AG08395 (cell line): Measurements from ENCODE around the gene ARHGEF40.
A peak's percentile ranks its signal among the peaks of the same experiment; 100 is the strongest.
"Not testable (repeated sequence)": the region's sequence is repeated elsewhere in the genome, so short reads cannot be mapped to it uniquely, and the experiment has no call there.

Source experiments
- DNase-seq: peaks from one replicate; pipeline ENCODE4 v3.0.0; 2012; ENCODE audit warnings: mixed read lengths, low spot score

The ARHGEF40 gene

DNA sequence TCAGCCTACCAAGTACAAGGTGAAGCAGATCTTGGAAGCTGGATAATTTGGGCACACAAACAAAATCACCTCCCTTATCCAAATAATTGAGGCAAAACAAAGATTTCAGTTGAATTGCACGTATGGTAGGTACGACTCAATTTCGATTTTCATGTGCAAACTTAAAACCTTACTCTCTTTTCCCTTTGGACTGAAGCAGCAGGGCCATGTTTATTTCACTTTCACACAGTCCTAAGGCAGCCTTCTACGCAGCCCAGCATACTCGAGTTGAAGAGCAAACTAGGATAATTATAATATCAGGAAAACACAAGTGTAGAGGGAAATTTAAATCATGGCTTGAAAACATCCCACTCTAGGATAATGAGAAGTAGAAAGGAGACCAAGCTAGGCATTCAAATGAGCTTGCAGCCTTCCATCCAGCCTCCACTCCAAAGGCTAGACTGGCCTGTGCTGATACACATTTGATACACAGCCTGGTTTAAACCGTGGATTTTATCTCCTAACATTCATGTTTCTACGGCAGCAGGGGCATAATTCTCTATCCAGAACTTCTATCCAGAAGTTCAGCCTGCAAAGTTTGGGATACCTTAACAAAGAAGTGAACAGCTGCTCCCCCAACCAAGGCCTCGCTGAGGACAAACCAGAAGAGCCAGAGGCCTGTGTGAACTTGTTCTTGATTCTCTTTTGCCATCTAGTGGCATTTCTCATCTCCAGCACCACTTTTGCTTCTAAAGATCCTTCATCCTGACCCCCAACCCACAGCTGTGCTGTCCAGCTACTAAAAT, 30.3 kb upstream of the ARHGEF40 start:
- peak; percentile 76 for DNase-seq

DNA sequence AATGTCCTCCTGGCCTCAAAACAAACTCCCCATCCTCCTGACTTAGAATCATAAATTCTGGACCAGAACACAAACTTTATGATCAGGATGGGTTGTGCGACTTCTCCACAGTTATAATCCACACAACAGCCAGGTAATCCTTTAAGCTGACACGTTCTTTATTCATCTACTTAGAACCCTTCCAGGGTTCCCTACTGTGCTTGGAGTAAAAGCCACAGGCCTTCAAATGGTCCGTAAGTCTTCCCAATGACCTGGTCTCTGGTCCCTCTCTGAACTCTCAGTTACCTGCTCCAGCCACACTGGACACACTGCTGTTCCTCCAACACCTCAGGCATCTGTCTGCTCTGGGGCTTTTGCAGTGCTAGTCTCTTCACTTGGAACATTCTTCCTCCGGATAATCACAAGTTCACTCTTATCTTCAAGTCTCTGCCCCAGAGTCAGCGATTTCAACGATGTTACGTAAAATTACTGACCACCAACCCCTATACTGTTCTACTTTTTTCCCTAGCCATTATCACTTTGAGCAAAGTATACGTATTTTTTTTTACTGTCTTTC, 29.7 kb upstream of the ARHGEF40 start:
- no peak for DNase-seq

DNA sequence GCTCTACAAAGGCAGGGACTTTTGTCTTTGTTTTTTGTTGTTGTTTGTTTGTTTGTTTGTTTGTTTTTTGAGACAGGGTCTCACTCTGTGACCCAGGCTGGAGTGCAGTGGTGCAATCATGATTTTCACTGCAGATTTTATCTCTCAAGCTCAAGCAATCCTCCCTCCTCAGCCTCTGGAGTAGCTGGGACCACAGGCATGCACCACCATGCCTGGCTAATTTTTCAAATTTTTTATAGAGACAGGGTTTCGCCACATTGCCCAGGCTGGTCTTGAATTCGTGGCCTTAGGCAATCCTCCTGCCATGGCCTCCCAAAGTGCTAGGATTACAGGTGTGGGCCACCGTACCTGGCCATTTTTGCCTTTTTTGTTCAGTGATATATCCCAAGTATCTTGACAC, 29.2 kb upstream of the ARHGEF40 start:
- DNase-seq = not testable (repeated sequence)

DNA sequence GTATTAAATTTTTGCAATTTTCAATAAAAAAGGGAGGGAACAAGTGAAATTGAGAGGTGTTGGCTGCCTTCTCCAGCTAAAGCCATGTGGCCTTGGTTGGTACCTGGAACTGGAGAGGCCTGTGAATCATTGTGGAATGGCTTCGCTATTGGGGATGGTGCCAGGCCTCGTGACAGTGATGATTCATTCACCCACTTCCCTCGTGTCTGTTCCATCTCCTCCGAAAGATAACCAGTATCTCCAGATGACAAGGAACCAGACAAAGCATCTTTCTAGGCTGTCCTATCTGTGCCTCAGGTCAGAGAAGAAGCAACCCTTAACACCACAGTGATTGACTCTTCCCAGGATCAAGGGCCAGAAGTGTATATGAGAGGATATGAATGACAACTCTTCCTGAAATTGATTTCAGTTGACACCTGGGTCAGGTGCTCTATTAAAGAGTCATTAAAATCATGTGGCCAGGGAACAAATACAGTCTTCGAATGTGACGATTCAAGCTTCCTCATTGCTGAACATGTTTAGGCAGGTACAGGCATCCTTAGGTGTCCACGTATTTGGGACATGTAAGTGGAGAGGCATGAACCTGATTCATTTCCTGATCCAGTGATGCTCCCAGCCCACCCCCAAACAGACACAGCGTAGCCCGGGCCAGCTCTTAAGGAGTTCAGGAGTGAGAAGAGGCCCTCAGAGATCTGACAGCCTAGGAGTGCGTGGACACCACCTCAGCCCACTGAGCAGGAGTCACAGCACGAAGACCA, 28.2 kb upstream of the ARHGEF40 start, which contains the start of gene RNASE7:
Gene RNASE7 (plus strand): TSS at position 687 of the 758 bp plus-strand sequence. CDS start 631 bp downstream, outside the sequence.
- DNase-seq = peak; percentile 64

DNA sequence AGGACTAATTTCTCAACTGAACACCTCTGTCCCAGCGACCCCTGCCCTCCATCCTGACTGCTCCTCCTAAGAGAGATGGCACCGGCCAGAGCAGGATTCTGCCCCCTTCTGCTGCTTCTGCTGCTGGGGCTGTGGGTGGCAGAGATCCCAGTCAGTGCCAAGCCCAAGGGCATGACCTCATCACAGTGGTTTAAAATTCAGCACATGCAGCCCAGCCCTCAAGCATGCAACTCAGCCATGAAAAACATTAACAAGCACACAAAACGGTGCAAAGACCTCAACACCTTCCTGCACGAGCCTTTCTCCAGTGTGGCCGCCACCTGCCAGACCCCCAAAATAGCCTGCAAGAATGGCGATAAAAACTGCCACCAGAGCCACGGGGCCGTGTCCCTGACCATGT, 27.2 kb upstream of the ARHGEF40 start:
- DNase-seq = peak; percentile 15

DNA sequence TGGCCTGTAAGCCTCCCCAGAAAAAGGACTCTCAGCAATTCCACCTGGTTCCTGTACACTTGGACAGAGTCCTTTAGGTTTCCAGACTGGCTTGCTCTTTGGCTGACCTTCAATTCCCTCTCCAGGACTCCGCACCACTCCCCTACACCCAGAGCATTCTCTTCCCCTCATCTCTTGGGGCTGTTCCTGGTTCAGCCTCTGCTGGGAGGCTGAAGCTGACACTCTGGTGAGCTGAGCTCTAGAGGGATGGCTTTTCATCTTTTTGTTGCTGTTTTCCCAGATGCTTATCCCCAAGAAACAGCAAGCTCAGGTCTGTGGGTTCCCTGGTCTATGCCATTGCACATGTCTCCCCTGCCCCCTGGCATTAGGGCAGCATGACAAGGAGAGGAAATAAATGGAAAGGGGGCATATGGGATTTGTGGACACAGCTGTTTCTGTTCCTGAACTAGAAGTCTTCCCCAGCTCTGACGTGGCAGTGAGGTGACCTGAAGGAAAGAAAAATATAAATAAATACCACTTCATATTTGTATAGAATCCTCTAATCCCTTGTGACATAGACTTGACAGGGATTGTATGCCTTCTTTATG, 26.6 kb upstream of the ARHGEF40 start:
- no peak for DNase-seq

DNA sequence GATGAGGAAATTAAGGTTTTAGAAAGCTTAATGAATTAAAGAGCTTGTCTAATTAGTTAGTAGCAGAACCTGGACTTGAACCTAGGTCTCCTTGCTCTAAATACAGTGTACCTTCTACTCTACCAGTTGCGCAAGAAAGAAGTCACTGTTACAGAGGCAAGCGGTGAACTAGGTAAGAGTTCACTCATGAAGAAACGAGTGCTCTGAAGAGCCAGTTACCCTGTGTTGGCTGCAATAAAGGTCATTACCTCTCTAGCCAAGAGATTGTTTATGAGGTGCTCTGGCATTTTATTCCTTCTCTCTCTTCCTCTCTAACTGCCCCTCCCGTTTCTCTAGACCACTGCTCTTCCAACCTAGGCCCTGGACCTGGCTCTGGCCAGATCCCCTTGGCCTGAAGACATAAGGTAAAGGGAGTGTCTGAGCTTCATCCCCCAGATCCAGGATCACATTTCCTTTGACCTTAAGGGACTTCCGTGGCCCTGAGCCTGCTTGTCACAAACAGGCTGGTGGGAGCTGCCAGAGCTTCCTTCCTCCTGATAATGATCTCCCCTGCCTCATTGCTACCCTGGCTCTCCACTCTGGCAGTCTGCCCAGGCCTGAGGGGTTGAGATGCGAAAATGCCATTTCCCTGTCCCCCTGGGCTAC, 26.0 kb upstream of the ARHGEF40 start:
- DNase-seq = no peak

DNA sequence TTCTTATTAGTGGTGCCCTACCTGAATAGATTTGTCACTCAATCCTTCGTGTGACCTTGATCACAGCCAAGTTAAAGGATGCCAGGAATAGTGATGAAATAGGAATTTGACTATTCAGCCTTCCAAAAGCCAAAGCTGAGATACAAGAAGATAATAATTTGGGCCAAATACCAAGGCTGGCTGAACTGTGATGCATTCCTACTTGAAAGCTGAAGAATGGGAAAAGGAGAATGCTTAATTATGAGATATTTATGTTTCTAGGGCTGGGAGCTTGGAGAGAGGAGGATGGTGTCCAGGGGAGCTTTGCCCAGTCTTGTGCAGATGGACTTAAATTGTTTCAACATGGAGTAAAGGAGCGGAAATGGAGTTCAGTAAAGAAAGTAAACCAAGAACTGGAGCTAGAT, 22.7 kb upstream of the ARHGEF40 start:
- peak; percentile 70 for DNase-seq

DNA sequence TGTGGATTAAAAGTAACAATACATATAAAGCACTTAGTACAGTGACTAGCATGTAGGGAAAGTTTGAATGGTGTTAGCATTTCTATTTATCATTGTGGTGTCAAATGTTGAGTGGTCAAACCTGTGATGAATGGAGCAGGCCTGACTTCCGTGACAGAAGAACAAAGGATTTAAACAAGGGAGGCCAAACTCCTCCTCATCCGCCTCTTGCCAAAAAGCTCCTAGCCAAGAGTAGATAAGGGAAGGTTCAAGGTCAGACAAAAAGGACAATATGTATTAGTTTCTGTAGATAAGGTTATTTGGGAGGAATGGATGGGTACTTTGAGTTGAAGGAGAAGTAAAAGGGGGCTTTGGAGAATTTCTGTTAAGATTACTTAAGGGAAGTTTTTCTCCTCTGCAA, 21.5 kb upstream of the ARHGEF40 start:
- no peak for DNase-seq

DNA sequence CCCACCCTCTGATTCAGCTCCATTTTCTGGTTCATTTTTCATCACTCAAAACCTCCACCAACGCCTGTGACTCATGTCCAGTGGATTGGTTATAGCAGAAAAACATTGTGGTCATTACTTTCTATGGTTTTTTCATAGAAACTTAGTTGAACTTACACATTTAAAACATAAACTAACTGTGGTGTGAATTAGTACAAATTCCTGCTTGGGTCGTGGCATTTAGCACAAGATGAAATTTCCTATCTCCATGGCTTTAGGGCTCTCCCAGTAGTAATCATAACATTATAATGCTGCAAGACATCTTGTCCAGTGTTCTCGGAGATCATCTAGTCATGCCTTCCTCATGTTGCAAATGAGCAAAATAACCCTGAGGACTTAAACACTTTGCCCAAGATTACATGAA, 20.8 kb upstream of the ARHGEF40 start:
- peak; percentile 37 for DNase-seq

DNA sequence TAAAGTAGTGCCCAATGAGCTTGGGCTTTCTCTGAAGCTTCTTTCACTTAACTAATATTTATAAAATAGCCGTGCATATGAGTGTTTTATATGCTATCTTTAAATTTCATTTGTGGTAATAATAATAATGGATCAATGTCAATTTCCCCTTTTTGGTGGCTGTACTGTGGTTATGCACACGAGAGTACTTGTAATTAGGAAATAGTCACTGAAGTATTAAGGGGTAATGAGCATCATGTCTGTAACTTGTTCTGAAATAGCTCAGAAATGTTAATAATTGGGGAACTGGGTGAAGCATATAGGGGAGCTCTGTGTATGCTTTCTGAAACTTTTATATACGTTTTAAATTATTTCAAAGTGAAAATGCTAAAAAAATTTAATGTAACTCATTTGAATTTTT, 19.5 kb upstream of the ARHGEF40 start:
- DNase-seq = no peak

DNA sequence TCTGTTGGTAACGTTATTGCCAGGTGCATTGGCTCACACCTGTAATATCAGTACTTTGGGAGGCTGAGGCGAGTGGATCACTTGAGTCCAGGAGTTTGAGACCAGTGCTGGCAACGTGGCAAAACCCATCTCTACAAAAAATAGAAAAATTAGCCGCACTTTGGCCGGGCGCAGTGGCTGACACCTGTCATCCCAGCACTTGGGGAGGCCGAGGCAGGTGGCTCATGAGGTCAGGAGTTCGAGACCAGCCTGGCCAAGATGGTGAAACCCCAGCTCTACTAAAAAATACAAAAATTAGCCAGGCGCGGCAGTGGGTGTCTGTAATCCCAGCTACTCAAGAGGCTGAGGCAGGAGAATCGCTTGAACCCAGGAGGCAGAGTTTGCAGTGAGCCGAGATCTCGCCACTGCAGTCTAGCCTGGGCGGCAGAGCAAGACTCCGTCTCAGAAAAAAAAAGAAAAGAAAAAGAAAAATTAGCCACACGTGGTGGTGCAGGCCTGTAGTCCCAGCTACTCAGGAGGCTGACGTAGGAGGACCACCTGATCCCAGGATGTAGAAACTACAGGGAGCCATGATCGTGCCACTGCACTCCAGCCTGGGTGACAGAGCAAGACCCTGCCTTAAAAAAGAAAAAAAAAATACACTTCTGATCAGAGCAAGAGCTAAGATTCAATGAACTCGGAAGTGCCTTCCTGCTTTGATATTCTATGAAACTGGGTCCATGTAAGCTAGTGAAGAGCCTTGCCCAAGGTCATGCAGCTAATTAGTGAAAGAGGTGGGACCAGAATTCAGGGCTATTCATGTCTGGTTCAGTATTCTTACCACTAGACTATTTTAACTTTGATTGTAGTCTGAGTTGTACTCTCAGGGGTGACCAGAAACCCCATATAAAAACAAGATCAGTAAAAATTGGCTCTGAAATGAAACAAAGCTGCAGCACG, 16.7 kb upstream of the ARHGEF40 start:
- DNase-seq = no peak

DNA sequence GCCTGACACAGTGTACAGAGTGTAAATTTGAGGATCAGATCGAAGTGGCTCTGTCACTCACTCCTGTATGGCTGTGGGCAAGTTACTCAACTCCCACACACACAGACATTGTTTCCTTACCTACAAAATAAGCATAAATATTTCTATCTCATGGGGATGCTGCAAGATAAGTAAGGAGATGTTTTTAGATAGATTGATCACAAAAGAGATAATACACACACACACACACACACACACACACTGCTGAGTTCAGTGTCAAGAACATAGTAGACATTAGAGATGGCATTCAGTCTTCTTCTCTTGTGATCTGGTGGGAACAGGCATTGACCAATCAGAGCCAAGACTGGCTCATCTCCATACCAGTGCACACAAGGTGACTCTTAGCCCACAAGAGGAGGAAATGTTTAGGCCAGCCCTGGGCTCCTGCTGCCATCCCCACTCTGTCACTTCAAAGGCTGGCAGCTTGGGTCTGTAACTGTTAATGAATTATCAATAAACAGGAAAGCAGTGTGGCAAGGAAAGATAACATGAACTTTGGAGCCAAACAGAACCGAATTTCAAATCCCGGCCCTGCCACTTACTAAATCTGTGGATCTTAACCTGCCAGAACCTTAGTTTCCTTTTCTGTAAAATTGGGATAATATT, 15.9 kb upstream of the ARHGEF40 start:
- DNase-seq = no peak

DNA sequence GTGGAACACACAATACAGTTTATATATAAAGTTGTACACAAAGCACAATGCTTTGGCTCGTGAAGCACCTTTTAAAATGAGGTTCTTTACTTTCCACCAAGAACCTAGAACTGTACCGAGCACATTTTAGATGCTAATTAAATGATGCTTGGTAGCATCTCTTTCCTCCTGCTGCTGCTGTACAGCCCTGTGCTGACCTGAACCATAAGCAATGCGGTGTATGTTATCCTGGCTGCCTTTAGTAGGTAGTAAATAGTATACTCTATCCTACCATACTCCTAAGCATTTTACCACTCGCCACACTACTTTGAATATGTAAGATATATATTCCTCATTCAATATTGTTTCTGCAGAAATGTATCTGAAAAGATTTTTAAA, 15.3 kb upstream of the ARHGEF40 start:
- DNase-seq = no peak

DNA sequence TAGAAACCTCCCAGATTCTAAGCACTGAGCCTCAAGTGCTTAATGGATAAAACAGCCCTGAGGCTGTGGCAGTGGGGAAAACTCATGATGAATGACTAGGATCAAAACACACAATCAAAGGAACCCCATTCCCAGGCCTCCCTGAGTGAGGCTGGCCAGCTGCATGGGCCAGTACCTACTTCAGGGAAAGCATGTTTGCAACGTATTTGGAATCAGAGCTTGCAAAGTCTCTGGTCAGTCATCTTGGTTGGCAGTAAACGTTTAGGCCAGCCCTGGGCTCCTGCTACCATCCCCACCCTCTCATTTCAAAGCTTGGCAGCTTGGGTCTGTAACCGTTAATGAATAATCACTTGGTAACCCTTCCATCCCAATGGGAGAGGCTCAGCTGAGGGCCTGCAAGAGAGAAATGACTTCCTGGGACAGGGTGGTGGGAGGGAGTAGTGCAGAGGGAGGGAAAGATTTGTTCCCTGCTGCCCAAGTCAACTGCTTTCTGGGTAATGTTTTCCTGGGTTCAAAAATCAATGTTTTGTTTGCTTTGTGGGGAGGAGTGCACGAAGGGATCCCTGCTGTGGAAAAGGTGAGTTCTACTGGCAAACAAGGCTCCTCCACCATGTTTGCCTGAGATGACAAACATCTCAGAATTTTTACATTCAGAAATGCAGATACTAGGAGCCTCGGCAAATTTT, 14.5 kb upstream of the ARHGEF40 start:
- no peak for DNase-seq

DNA sequence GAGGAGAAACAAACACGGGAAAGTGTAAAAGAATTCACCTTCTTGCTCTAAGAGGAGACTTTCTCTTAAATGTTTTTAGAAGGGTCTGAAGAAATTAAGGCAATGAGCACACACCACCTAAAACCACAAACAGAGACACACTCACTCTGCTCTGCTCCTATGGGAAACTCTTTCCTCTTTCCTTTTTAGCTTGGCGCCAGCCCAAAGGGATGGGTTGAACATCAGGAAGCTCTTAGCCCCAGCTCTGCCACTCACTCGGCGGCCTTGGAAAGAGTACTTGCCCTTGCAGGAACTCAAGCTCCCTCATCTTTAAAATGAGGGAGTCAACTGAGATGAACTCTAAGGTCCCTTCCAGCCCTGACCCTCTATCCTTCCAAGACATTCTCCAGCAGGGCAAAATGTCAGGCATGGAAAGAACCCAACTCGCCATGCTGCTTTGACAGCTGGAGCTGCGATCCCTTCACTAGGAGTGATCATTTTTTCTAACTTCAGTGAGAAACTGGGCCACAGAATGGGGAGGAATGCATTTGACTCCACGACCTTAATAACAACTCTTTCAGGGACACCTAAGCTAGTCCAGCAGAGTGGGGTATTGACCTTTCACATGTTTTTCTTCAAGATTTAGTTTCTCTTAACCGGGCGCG, 13.5 kb upstream of the ARHGEF40 start:
- peak; percentile 65 for DNase-seq

DNA sequence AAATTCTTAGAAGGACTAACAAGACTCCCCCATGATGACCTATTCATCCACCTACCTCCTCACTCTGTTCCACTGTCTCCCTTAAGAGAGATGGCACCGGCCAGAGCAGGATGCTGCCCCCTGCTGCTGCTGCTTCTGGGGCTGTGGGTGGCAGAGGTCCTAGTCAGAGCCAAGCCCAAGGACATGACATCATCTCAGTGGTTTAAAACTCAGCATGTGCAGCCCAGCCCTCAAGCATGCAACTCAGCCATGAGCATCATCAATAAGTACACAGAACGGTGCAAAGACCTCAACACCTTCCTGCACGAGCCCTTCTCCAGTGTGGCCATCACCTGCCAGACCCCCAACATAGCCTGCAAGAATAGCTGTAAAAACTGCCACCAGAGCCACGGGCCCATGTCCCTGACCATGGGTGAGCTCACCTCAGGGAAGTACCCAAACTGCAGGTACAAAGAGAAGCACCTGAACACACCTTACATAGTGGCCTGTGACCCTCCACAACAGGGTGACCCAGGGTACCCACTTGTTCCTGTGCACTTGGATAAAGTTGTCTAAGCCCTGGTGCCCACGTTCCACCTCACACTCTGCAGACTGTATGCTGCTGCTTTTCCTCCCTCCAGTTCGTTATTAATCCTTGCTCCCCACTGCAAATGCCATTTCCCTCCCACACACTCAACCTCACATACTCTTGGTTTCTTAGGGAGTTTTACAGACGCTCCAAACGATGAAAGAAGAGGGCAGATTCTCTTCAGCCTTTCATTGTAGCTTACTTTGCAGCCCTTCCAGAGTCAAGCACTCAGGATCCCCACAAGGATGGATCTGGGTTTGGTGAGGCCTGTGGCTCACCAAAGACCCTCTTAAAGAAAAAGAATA, 12.1 kb upstream of the ARHGEF40 start, which contains the start of gene RNASE8:
Gene RNASE8 (plus strand): TSS at position 20 of the 873 bp plus-strand sequence. CDS start 71 bp downstream, at position 91.
- DNase-seq = peak; percentile 36

DNA sequence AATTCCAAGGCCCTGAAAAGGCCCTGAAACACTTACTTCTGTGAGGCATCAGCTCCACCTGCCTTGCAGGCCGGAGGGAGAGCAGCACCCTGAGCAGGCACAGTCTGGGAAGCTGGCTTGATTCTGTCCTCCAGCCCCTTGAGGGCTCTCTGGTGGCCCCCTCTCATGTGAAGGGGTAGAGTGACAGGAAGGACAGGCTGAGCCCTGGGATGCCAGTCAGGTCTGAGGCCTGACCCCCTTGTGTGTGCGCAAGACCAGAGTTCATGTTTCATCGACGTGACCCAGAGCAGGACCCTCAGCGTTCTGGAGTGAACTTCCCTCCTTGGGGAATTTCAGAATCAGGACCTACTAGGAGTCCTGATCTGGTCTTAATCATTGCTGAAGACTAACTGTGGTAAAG, 11.2 kb upstream of the ARHGEF40 start:
- DNase-seq = no peak
